ENCODE data around the gene MAG.

- no peak for TF ChIP-seq POLR2A (IDR thresholded peaks at IDR 0.05)
- TF ChIP-seq EP300 (IDR thresholded peaks at IDR 0.05): no peak
These were observed 3.6 kb upstream of the MAG start for GRCh38 chr19:35288331-35288730.

Measured in sigmoid colon (tissue), 4 donors.